Measurements from ENCODE around the gene MXRA7. TPM values are rescaled to one million over a fixed set of nuclear protein-coding genes. Genes with fewer than 3 reads are reported as not detected.

The MXRA7 gene
- total and polyA plus RNA-seq, 2 of the 4 experiments (the other 2 are of a cell fraction): 168 to 231 TPM

GRCh38 chr17:76630151-76630550, 80.6 kb downstream of the MXRA7 start:
- Histone ChIP-seq H3K14ac (replicated peaks; ENCODE audit: low read depth, low read length) (no peak overlapping the region), H3K56ac (ENCODE audit: extremely low read depth, insufficient read depth, low read length) (no peak overlapping the region), H3K79me1 (ENCODE audit: low read depth in 1 of 2, low read length in 2 of 2) (no peaks in the 10 kb centered on the region), H3K4me1 (ENCODE audit: control insufficient read depth, insufficient read depth, low read length) (peaks cover 2% of the 10 kb centered on the region), H2AK9ac (replicated peaks; ENCODE audit: low read depth, low read length, poor library complexity) (no peak overlapping the region), H3K18ac (ENCODE audit: low read depth, low read length) (no peak overlapping the region), H2AFZ (replicated peaks; ENCODE audit: low read length, poor library complexity) (no peak overlapping the region), H2BK5ac (ENCODE audit: low read depth, low read length, poor library complexity, severe bottlenecking) (no peak overlapping the region), H3K9me1 (ENCODE audit: insufficient read depth, low read length) (peaks cover 2% of the 10 kb centered on the region; the same call in 1 of the 2 replicates), H2BK120ac (ENCODE audit: low read depth, low read length) (no peak overlapping the region), H2BK20ac (ENCODE audit: low read depth, low read length) (no peak overlapping the region), H3K4ac (ENCODE audit: low read depth, low read length) (no peak overlapping the region), H3K23ac (ENCODE audit: low read depth, low read length) (no peak overlapping the region), H3K4me3 (ENCODE audit: insufficient read depth, low read depth, low read length) (no peak overlapping the region), H3K27ac (ENCODE audit: insufficient read depth, low read length) (no peak overlapping the region), H4K5ac (ENCODE audit: low read depth, low read length) (no peak overlapping the region), H2BK15ac (ENCODE audit: low read depth, low read length) (no peak overlapping the region), H3K9me3 (ENCODE audit: control insufficient read depth, insufficient read depth, low read length) (no peaks in the 10 kb centered on the region), H3K9ac (ENCODE audit: low read depth, low read length) (no peak overlapping the region), H4K91ac (ENCODE audit: insufficient read depth, low read depth, low read length) (no peak overlapping the region), H4K20me1 (ENCODE audit: insufficient read depth, low read length) (no peaks in the 10 kb centered on the region), H4K8ac (ENCODE audit: low read depth in 2 of 2, low read length in 2 of 2) (no peak overlapping the region), H2AK5ac (ENCODE audit: low read depth, low read length) (no peak overlapping the region), H3K36me3 (ENCODE audit: control insufficient read depth, insufficient read depth, low read length) (no peaks in the 10 kb centered on the region), H3K27me3 (ENCODE audit: control insufficient read depth, insufficient read depth, low read length) (peaks cover 14% of the 10 kb centered on the region), H3K4me2 (ENCODE audit: low read depth, low read length) (no peak overlapping the region)
- in situ Hi-C loops (cut with MboI; ENCODE audit: low sequenced_read_pairs): no loop called here
- no TSS peak for BruUV-seq (replicated peaks)
- WGBS, 2 experiments (ENCODE audit: extremely low coverage in 2 of 2, insufficient read length in 1 of 2): 63% methylated on average over 2 of the region's 6 CpGs; no CpG with 5 or more reads in 1 of the 2 experiments
- CTCF ChIA-PET: no interaction called here
- intact Hi-C loops (cut with micrococcal nuclease): no loop called here
- dilution Hi-C loops (cut with HindIII; ENCODE audit: low sequenced_read_pairs, unreplicated experiment): no loop called here
- POLR2A ChIA-PET (ENCODE audit: unreplicated experiment): no interaction called here
- ATAC-seq (ENCODE audit: low read depth) (no peak), DNase-seq (no peak)
- TF ChIP-seq MAFK (IDR thresholded peaks at IDR 0.05; ENCODE audit: low read depth, low read length) (no peak), NFE2L2 (IDR thresholded peaks at IDR 0.05; ENCODE audit: low read depth, low read length) (no peak), MXI1 (IDR thresholded peaks at IDR 0.05; ENCODE audit: borderline replicate concordance, low read depth, low read length) (no peak), POLR2A (IDR thresholded peaks at IDR 0.05; ENCODE audit: low read depth, low read length) (no peak), CEBPB (IDR thresholded peaks at IDR 0.05; ENCODE audit: low read depth, low read length) (no peak), ELK1 (IDR thresholded peaks at IDR 0.05; ENCODE audit: borderline replicate concordance, low read depth, low read length) (no peak), MAZ (IDR thresholded peaks at IDR 0.05; ENCODE audit: borderline replicate concordance, low read depth, low read length) (no peak)

Small RNA genes lying within 50 kb of the gene (microRNA-seq; reads per million reads assigned to microRNA genes)
- gene AC005837.3 (ENCODE audit: insufficient read depth, insufficient read length): not detected
- not detected for gene MIR636 (ENCODE audit: unreplicated experiment)
- not detected for gene RF02271 (ENCODE audit: insufficient read depth, insufficient read length)
- gene RNU6-227P (ENCODE audit: insufficient read depth, insufficient read length): not detected
- gene RNU6-97P (ENCODE audit: insufficient read depth, insufficient read length): not detected
- gene RNY4P36 (ENCODE audit: insufficient read depth, insufficient read length): not detected

Small RNA genes lying within 50 kb of the gene (small RNA-seq; reads per million reads assigned to genes)
- gene AC005837.3 (0 to 0.04 (median 0) reads per million in 5 experiments), gene RF02271 (0 reads per million in 5 experiments), gene RNU6-227P (0 to 1.5 (median 0.15) reads per million in 5 experiments), gene RNU6-97P (0 to 0.34 (median 0) reads per million in 5 experiments), gene RNY4P36 (0 to 40.4 (median 0.08) reads per million in 5 experiments)

Other genes starting within 250 kb of the MXRA7 start
- not detected in 2 replicates for gene AANAT, start 243.4 kb downstream of the MXRA7 start, total RNA-seq (2012; rRNA removed)
- 0.19 and 0.21 TPM in 2 replicates for gene AANAT, start 243.4 kb downstream of the MXRA7 start, polyA plus RNA-seq (2012; rRNA removed)
- 1.3 and 1.4 TPM in 2 replicates for gene RHBDF2, start 209.5 kb downstream of the MXRA7 start, total RNA-seq (2012; rRNA removed)
- 8.3 and 10.0 TPM in 2 replicates for gene RHBDF2, start 209.5 kb downstream of the MXRA7 start, polyA plus RNA-seq (2012; rRNA removed)
- gene CYGB, start 173.3 kb downstream of the MXRA7 start, total RNA-seq (2012; rRNA removed): 1.3 and 1.7 TPM in 2 replicates
- 2.9 and 3.5 TPM in 2 replicates for gene CYGB, start 173.3 kb downstream of the MXRA7 start, polyA plus RNA-seq (2012; rRNA removed)
- gene PRCD, start 170.9 kb downstream of the MXRA7 start, total RNA-seq (2012; rRNA removed): under 0.01 TPM in 1 of 2 replicates, not detected in the other
- 0.32 TPM in 2 replicates for gene PRCD, start 170.9 kb downstream of the MXRA7 start, polyA plus RNA-seq (2012; rRNA removed)
- gene ST6GALNAC2, start 125.1 kb downstream of the MXRA7 start, total RNA-seq (2012; rRNA removed): not detected in 2 replicates
- gene ST6GALNAC2, start 125.1 kb downstream of the MXRA7 start, polyA plus RNA-seq (2012; rRNA removed): 0.10 TPM in 1 of 2 replicates, not detected in the other
- gene ST6GALNAC1, start 67.2 kb downstream of the MXRA7 start, total RNA-seq (2012; rRNA removed): not detected in 2 replicates
- not detected in 2 replicates for gene ST6GALNAC1, start 67.2 kb downstream of the MXRA7 start, polyA plus RNA-seq (2012; rRNA removed)
- 24.4 and 31.9 TPM in 2 replicates for gene JMJD6, start 15.6 kb upstream of the MXRA7 start, total RNA-seq (2012; rRNA removed)
- 30.9 and 33.7 TPM in 2 replicates for gene JMJD6, start 15.6 kb upstream of the MXRA7 start, polyA plus RNA-seq (2012; rRNA removed)
- gene METTL23, start 15.9 kb upstream of the MXRA7 start, total RNA-seq (2012; rRNA removed): 18.8 and 19.7 TPM in 2 replicates
- gene METTL23, start 15.9 kb upstream of the MXRA7 start, polyA plus RNA-seq (2012; rRNA removed): 32.1 and 36.5 TPM in 2 replicates
- gene SRSF2, start 26.4 kb upstream of the MXRA7 start, total RNA-seq (2012; rRNA removed): 71.7 and 98.0 TPM in 2 replicates
- gene SRSF2, start 26.4 kb upstream of the MXRA7 start, polyA plus RNA-seq (2012; rRNA removed): 296 and 441 TPM in 2 replicates
- 16.1 and 16.4 TPM in 2 replicates for gene MFSD11, start 27.2 kb upstream of the MXRA7 start, total RNA-seq (2012; rRNA removed)
- 9.8 and 12.3 TPM in 2 replicates for gene MFSD11, start 27.2 kb upstream of the MXRA7 start, polyA plus RNA-seq (2012; rRNA removed)
- gene MGAT5B, start 157.4 kb upstream of the MXRA7 start, total RNA-seq (2012; rRNA removed): 0.54 and 0.56 TPM in 2 replicates
- 2.0 and 2.8 TPM in 2 replicates for gene MGAT5B, start 157.4 kb upstream of the MXRA7 start, polyA plus RNA-seq (2012; rRNA removed)

Measured in IMR-90 (cell line).